GM23248 (cell line): Measurements from ENCODE around the gene KLK5.

Experiments
- EZH2 ChIP-seq: fragments of 200-600 bp; sonication (generic); IDR thresholded peaks from 2 replicates; pipeline ENCODE4 v1.6.1; 2018; ENCODE audit warnings: antibody characterized with exemption, mild to moderate bottlenecking; ENCODE audit not compliant: insufficient read depth, poor library complexity, severe bottlenecking
- EZH2phosphoT487 ChIP-seq: fragments of 200-600 bp; sonication (generic); IDR thresholded peaks from 2 replicates; pipeline ENCODE4 v1.6.1; 2018; ENCODE audit warnings: antibody characterized with exemption, moderate library complexity, mild to moderate bottlenecking, low read depth; ENCODE audit not compliant: insufficient read depth

GRCh38 chr19:50932690-50933083, 20.2 kb downstream of the KLK5 start:
- TF ChIP-seq EZH2 (no peak), EZH2phosphoT487 (no peak)
